Measurements from ENCODE around the gene DCPS. TPM values are rescaled to one million over a fixed set of nuclear protein-coding genes. Genes with fewer than 3 reads are reported as not detected.
"Not testable (repeated sequence)": the region's sequence is repeated elsewhere in the genome, so short reads cannot be mapped to it uniquely, and the experiment has no call there.

Gene DCPS
- total RNA-seq, 4 donors from 2014 or later = 6.7 to 23.9 (median 7.9) TPM

- H3K27me3 ChIP-seq = no peaks in the 10 kb centered on the region
- no peaks in the 10 kb centered on the region for H3K36me3 ChIP-seq
- H3K9me3 ChIP-seq = no peaks in the 10 kb centered on the region
- H3K4me1 ChIP-seq = no peaks in the 10 kb centered on the region
- DNase-seq = no peak
- H3K27ac ChIP-seq = no peak overlapping the region
- H3K4me3 ChIP-seq = no peak overlapping the region
- no peak for TF ChIP-seq POLR2A (IDR thresholded peaks at IDR 0.05)
- TF ChIP-seq CTCF (IDR thresholded peaks at IDR 0.05) = no peak
These were observed 77.0 kb downstream of the DCPS start for GRCh38 chr11:126380909-126381308.

GRCh38 chr11:126381960-126382359 lies 78.1 kb downstream of the DCPS start:
- not testable (repeated sequence) for H3K4me3 ChIP-seq, H3K27ac ChIP-seq, DNase-seq, H3K36me3 ChIP-seq, H3K4me1 ChIP-seq, H3K27me3 ChIP-seq, H3K9me3 ChIP-seq

GRCh38 chr11:126382641-126383040 lies 78.8 kb downstream of the DCPS start:
- H3K9me3 ChIP-seq, DNase-seq, H3K4me3 ChIP-seq, H3K27ac ChIP-seq, H3K36me3 ChIP-seq, H3K27me3 ChIP-seq, H3K4me1 ChIP-seq: not testable (repeated sequence)

DNA sequence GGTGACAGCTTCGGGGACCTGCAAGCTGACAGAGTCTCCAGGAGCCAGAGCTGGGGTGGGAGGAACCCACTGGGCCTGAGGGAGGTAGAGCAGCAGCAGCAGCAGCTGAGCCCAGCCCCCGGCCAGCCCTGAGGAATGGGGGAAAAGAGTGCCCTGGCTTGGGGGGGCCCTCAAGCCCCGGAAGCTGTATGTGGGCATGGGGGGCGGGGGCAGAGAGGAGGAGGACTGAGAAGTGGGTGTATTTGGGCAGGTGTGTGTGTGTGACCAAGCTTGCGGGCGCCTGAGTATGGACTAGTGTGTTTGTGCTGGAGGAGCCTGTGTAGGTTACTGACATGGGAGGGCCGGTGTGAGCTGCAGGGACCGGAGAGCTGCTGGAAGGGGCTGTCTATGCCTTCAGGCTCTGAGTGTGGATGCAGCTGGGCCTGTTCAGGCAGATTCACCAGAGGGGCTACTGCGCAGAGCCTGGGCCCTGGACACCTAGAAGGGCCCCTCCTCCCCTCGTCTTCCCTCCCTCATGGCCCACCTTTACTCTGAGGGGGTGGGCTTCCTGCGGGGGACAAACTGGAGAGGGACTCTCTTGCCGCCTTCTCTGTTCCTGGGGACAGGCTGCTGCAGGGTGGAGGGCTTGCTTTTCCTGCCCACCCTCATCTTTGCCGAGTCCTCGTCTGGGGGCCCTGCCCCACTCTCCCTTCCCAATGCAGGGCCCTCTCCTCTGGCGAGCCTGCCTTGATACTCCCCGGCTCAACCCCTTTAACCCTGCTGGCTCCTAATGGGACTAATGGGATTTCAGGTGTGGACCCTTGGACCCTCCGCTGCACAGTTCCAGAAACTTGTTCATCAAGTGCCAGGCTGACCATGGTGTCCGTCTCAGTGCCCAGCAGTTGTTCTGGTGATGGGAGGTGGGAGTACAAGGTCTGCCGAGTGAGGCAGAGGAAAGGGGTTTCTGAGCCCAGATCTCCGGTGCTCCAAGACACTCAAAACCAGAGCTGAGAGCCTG lies 79.8 kb downstream of the DCPS start:
- H3K27ac ChIP-seq = no peak overlapping the region
- no peak for DNase-seq
- no peak overlapping the region for H3K4me3 ChIP-seq
- no peaks in the 10 kb centered on the region for H3K4me1 ChIP-seq
- no peaks in the 10 kb centered on the region for H3K36me3 ChIP-seq
- no peak for TF ChIP-seq CTCF (IDR thresholded peaks at IDR 0.05)
- TF ChIP-seq POLR2A (IDR thresholded peaks at IDR 0.05) = no peak
- H3K9me3 ChIP-seq = no peaks in the 10 kb centered on the region
- H3K27me3 ChIP-seq = no peaks in the 10 kb centered on the region

- Histone ChIP-seq H3K4me1 (no peaks in the 10 kb centered on the region), H3K9me3 (no peaks in the 10 kb centered on the region), H3K27me3 (no peaks in the 10 kb centered on the region), H3K36me3 (no peaks in the 10 kb centered on the region), H3K27ac (no peak overlapping the region), H3K4me3 (no peak overlapping the region)
- TF ChIP-seq CTCF (IDR thresholded peaks at IDR 0.05) (no peak), POLR2A (IDR thresholded peaks at IDR 0.05) (no peak)
- no peak for DNase-seq
These were observed 80.7 kb downstream of the DCPS start for GRCh38 chr11:126384449-126385070.

GRCh38 chr11:126385991-126386728 lies 82.3 kb downstream of the DCPS start:
- no peak for DNase-seq
- Histone ChIP-seq H3K4me3 (no peak overlapping the region), H3K27ac (no peak overlapping the region), H3K36me3 (no peaks in the 10 kb centered on the region), H3K4me1 (peaks cover 0 to 1% (median 0%) of the 10 kb centered on the region in 4 donors), H3K9me3 (no peaks in the 10 kb centered on the region), H3K27me3 (no peaks in the 10 kb centered on the region)
- TF ChIP-seq CTCF (IDR thresholded peaks at IDR 0.05) (no peak), POLR2A (IDR thresholded peaks at IDR 0.05) (no peak)

- H3K9me3 ChIP-seq, DNase-seq, H3K27me3 ChIP-seq, H3K4me1 ChIP-seq, H3K27ac ChIP-seq, H3K36me3 ChIP-seq, H3K4me3 ChIP-seq: not testable (repeated sequence)
These were observed 82.8 kb downstream of the DCPS start for GRCh38 chr11:126386729-126387071.

Data from Peyer's patch (tissue), 4 donors.